ENCODE data around the gene TMLHE.
"Not testable (repeated sequence)": the region's sequence is repeated elsewhere in the genome, so short reads cannot be mapped to it uniquely, and the experiment has no call there.

TMLHE gene

DNA sequence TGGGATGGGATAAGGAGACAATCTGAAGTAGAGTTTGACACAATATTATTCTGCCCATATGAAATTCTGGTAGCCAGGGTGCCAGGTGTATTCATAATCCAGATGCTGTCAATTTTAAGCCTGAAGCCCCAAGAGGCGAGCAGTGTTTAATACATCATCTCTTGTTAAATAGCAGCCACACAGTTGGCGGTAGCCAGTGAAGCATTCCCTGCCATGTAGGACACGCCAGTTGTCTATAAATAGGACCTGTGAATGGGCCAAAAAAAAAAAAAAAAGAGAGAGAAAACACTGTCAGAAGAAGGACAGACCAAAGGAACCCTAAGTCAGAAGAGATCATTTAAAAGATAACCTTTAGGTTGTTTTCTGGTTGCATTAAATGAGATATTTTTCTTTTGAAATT is 121.3 kb downstream of the TMLHE start:
- DNase-seq = not testable (repeated sequence)

DNA sequence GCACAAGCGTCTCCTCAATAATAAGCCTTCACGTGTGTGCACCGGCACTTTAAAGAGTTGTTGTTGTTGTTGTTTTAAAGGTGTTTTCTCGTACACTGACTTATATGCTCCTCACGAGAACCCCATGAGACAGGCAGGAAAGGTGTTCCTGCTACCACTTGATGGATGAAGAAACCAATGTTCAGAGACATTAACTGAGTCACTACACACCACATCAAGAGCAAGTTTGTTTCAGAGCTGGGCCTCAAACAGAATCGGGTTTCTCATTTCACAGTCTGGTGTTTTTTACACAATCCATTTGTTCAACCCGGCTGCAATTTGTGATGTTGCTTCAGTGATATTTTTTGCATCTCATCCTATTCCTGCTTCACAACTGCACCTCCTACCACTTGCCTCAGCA is 135.6 kb downstream of the TMLHE start:
- not testable (repeated sequence) for DNase-seq

DNA sequence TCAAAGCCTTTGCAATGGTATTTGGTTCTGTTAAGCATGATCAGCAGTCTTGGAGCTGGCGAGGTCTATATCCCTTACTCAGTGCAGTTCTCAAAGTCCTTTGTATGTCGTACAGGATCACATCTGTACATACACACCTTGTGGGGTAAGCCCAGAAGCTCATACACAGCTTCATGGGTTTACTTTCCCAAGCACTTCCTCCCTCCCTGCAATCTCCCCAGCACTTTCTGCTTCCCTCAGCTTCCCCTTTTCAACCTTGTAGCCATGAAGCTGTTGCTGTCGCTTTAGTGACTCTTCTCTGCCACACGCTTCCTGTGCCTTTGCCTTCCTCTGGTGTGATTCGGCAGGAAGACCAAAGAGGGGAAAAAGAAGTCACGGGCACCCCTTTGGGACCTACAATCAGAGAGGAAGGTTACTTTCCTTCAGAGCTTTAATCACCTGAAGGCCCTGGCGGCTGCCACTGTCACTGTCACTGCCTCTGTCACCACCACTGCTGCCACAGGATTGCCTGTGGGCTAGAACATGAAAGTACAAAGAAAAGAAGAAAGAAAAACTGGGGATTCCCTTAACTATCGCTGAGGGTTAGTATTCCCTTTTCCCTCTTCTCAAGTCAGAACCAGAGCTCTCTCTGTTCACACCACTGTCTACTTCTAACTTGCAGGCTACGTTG is 146.3 kb downstream of the TMLHE start:
- DNase-seq = not testable (repeated sequence)

DNA sequence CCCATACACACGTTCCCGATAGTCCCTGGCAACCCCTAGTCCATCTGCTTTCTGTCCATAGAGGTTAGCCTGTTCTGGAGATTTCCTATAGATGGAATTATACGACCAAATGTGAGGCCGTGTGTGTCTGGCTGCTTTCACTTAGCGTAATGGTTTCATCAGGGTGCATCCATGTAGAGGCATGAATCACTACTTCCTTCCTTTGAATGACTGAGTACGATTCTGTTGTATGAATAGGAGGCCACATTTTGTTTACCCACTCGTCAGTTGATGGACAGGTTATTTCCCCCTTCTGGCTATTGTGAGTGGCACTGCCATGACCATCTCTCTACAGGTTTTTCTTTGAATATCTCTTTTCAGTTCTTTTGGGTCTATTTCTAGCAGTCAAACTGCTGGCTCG is 152.3 kb downstream of the TMLHE start:
- DNase-seq = not testable (repeated sequence)

DNA sequence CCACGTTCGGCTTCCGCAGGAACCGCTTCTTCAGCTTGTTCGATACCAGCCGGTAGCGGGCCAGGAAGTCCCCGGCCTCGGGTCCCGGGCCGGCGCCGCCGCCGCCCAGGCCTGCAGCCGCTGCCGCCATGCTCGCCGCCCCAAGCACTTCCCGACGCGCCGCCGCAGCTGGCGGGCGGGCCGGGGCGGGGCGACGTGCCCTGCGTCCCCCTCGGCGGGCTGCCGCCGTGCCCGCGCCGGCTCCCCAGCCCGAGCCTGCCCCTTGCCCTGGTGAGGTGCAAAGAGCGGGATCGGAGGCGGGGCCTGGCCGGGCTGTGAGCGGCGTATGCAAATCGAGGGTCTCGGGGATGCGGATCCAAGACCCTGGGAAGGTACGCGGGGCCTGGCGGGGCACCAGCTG is 154.3 kb downstream of the TMLHE start, which contains the start of gene F8A3:
F8A3 (minus strand) TSS at position 150 of the 400 bp plus-strand sequence; CDS start at position 130, 20 bp downstream.
- DNase-seq = not testable (repeated sequence)

DNA sequence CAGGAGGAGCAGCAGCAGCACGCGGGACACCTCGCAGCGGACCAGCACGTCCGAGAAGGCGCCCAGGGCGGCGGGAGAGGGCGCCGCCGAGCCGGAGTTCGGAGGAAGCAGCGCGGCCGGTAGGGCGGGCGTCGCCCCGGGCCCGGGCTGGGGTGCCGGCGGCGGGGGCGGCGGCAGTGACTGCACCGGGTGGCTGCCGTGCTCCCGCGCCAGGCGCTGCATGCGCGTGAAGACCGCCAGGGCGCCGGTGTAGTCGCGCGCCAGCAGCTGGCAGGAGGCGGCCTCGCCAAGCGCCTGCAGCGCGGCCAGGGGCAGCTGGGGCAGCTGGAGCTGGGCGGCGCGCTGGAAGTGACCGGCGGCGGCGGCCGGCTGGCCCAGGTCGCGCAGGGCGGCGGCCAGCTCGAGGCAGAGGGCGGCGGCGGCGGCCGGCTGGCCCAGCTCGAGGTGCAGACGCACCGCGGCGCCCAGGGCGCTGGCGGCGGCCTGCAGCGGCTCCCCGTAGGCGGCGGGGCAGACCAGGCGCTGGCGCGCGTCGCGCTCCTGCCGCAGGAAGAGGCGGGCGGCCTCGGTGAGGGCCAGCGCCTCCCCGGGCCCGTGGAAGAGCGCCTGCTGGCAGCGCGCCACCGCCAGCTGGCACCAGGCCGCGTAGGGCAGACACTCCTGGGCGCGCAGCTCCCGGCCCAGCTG is 154.8 kb downstream of the TMLHE start:
- not testable (repeated sequence) for DNase-seq

DNA sequence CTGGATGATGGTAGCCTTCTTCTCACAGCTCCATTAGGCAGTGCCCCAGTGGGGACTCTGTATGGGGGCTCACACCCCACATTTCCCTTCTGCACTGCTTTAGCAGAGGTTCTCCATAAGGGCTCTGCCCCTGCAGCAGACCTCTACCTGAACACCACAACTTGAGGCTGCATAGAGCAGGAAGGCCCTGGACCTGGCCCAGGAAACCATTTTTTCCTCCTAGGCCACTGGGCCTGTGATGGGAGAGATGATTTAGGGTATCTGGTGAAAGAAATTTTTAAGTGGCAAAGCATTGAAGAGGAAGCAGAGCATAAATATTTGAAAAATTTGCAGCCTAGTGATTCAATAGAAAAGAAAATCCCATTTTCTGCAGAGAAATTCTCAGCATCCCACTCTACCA is 171.7 kb downstream of the TMLHE start:
- DNase-seq = no peak

Measured in activated gamma-delta T cell (primary cell).